GM12892 (cell line): ENCODE measurements around the gene RDH12.
A peak's percentile ranks its signal among the peaks of the same experiment; 100 is the strongest.
"Not testable (repeated sequence)": the region's sequence is repeated elsewhere in the genome, so short reads cannot be mapped to it uniquely, and the experiment has no call there.

Experiments used
- DNase-seq: peaks from one replicate; pipeline ENCODE4 v3.0.0; 2011; ENCODE audit not compliant: insufficient read length
- FAIRE-seq: peaks from 2 replicates; lab custom pipeline; 2011; peaks lifted over from hg19 to GRCh38; lab: Jason Lieb, UNC
- POLR2A ChIP-seq: IDR thresholded peaks from 2 replicates; pipeline ENCODE4 v1.6.1; 2011; ENCODE audit warnings: low read depth, low read length, control low read depth
- POLR2AphosphoS5 ChIP-seq: IDR thresholded peaks from 2 replicates; pipeline ENCODE4 v1.6.1; 2011; ENCODE audit warnings: low read depth, low read length, control low read depth
- TAF1 ChIP-seq: IDR thresholded peaks from 2 replicates; pipeline ENCODE4 v1.6.1; 2011; ENCODE audit warnings: low read depth, mild to moderate bottlenecking, control low read depth, low read length, borderline replicate concordance

Gene RDH12

DNA sequence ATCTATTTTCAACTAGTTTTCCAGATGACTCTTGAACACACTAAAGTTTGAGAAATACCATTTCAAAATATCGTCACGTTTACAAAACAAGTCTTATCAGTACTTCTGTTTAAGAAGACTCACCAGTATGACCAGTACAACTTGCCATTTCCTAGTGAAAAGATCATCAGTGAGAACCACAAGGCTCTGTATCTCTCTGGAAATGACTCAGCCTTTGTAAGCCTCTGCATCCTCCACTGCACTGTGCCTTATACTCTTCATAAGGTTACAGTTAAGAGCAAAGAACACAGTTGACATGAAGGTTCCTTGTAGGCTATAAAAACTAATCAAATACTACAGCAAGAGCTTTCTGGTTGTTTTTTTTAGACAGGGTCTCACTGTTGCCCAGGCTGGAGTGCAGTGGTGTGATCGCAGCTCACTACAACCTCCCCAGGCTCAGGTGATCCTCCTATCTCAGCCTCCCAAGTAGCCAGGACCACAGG is 21.5 kb upstream of the RDH12 start:
- DNase-seq = peak; percentile 43
- FAIRE-seq = peak; percentile 87
- TF ChIP-seq POLR2A (no peak), POLR2AphosphoS5 (no peak), TAF1 (no peak)

DNA sequence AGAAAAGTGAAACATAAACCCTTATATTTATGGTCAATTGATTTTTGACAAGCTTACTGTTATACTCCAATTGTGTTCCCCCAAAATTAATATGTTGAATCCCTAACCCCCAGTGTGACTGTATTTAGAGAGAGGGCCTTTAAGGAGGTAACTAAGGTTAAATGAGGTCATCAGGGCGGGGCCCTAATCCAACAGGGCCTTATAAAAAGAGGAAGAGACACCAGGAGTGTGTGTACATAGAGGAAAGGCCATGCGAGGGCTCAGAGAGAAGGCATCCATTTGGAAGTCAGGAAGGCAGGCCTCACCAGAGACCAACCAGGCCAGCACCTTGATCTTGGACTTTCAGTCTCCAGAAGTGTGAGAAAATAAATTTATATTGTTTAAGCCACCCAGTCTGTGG is 20.7 kb upstream of the RDH12 start:
- FAIRE-seq (peak; percentile 62), DNase-seq (no peak)
- TF ChIP-seq POLR2AphosphoS5 (no peak), POLR2A (no peak), TAF1 (no peak)

DNA sequence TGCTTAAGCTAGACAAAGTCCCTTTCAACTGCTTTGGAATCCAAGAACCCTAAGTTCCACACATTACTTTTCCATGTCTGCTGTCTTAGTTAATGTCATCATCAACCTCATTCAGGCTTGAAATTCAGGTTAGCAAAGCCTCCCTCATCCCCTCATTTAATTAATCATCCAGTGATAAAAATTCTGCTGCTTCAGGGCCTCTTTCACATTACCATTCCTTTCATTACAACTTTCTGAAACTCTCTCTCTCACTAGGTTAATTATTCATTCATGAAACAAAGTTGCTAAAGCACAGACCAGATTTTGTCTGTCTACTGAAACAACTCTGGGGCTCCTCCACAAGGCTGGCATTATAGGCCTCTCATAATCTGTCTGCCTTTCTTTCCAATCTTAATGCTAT is 17.8 kb upstream of the RDH12 start:
- DNase-seq (no peak), FAIRE-seq (no peak)

DNA sequence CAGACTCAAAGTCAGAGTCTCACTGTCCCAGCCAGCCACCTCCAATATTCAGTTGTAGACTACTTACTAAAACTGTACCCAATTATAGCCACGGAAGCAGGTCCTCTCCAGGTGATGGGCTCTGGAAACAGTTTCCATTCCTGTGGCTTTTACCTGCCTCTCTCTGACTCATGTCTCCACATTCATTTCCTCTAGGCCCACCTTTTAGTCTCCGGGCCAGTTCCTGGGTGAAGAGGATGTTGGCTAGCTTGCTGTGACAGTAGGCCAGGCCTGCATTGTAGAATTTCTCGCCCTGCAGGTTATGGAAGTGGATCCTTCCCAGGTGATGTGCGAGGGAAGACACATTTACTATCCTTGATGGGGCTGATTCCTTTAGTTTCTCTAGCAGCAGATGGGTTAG is 11.7 kb upstream of the RDH12 start:
- TF ChIP-seq POLR2AphosphoS5 (no peak), POLR2A (no peak), TAF1 (no peak)
- no peak for FAIRE-seq

More for the DNA sequence above, 17.8 kb upstream of the RDH12 start:
- TF ChIP-seq TAF1 = no peak
- TF ChIP-seq POLR2AphosphoS5 = no peak
- TF ChIP-seq POLR2A = no peak

DNA sequence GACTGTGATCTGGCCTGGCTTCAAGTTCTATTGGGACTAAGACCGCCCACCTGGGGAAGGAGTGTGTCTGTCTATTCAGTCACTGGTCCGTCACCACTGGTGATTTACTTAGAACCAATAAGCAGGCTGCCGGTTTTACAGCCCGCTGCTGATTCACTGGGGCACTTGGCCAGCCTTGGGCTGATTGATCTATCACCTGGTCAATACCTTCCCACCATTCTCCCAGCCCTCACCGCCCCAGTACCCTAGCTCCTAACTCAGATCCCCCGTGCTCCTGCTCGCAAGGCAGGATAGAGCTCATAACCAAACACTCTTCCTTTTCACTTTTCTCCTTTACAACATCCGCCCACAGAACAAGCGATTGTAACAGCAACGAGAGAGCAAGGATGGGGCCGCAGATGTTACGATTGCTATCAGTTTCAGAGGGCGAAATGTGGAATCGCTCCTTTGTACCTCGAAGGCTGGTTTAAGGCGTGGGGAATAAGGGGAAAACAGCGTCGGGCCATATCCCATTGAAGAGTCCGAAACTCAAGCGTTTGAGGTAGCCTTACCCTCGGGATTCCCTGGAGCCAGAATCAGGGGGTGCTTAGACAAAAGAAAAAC is 6.8 kb upstream of the RDH12 start:
- TF ChIP-seq POLR2AphosphoS5 (no peak; the same call in 1 of the 2 replicates), TAF1 (no peak), POLR2A (no peak)
- DNase-seq = peak; percentile 72
- FAIRE-seq = peak; percentile 90

More for the DNA sequence above, 11.7 kb upstream of the RDH12 start:
- DNase-seq = no peak

DNA sequence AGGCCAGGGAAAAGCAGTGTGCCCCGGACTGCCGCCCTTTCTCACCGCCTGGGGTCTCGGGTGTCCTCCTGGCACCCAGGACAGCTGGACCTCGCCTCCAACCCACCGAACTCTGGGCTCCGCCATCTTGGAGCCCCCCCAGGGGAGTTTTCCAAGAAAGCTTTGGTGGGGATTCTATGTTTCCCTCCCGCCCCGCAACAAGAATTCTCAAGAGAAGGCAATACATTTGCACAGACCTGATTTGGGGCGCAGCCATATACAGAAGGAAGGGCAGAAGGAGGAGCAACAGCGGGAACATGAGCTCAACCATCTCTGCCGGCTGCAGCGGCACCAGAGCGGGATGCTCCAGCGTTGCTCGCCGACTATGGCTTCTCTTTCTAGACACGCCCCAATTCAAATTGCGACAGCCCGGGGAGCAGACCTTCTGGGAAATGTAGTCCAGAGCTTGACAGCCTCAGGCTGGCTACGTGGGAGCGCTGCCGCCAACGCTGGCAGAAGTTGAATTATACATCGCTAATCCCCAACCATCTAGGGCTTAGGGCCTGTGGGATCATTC is 6.2 kb upstream of the RDH12 start, which contains the start of gene RDH11:
TSS of gene RDH11 (minus strand) at position 371 of the 556 bp plus-strand sequence. CDS start at position 310, 61 bp downstream.
- peak; percentile 86 for FAIRE-seq
- DNase-seq = peak; percentile 72
- TF ChIP-seq POLR2A (peak; percentile 92), TAF1 (0 out of 2 replicates have a peak, but pooled peaks have one; percentile 39), POLR2AphosphoS5 (peak; percentile 87)

DNA sequence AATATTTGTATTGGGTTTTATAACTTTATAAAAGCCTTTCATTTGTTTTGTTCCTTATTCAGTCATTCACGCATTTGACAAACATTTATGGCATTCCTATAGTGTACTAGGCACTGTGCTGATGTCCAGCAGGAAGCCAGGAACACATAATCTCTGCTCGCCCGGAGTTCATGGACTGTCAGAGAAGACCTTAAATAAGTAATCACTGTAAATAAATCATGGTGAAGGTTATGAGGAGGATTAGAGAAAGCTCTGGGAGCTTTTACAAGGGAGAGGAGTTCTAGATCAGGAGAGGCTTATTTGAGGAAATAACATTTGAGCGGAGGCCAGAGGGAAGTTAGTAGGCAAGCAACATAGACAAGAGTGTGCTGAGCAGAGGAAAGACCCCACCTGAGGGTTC is 4.7 kb upstream of the RDH12 start:
- DNase-seq = no peak
- no peak for TF ChIP-seq TAF1
- TF ChIP-seq POLR2AphosphoS5 = no peak
- no peak for TF ChIP-seq POLR2A
- no peak for FAIRE-seq

DNA sequence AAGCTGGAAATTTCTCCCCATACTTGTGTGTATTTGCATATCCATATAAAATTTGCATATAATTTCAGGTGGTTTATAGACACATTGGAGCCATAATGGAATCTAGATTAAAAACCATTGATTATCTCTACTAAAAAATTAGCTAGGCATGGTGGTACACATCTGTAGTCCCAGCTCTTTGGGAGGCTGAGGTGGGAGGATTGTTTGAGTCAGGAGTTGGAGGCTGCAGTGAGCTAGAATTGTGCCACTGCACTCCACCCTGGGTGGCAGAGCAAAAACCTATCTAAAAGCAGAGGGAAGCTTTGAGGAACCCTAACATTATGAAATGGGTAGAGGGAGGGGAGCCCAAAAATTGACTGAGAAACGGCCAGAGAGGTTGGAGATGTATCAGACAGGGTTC is 3.5 kb upstream of the RDH12 start:
- FAIRE-seq (no peak), DNase-seq (no peak)
- TF ChIP-seq POLR2AphosphoS5 = no peak
- no peak for TF ChIP-seq TAF1
- no peak for TF ChIP-seq POLR2A

DNA sequence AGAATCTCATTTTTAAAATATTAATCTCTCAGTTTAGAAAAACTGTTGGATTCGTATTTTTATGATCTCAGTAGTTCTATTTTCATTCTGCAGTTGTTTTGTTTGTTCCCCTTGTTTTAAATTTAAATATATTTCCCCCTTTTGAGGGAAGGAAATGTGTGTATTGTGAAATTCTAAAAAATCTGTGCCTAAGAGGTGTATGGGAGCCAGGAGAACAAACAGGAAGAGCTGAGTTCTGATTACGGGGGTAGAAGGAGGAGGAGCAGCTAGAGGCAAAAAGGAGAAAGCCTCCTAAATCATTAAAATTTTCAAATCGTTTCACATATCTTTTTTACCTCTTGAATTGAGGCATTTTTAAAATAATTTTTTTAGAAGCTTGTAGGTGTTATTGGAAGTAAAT is 2.3 kb downstream of the RDH12 start:
- FAIRE-seq (no peak), DNase-seq (no peak)
- no peak for TF ChIP-seq POLR2AphosphoS5
- TF ChIP-seq POLR2A = no peak
- TF ChIP-seq TAF1 = no peak

DNA sequence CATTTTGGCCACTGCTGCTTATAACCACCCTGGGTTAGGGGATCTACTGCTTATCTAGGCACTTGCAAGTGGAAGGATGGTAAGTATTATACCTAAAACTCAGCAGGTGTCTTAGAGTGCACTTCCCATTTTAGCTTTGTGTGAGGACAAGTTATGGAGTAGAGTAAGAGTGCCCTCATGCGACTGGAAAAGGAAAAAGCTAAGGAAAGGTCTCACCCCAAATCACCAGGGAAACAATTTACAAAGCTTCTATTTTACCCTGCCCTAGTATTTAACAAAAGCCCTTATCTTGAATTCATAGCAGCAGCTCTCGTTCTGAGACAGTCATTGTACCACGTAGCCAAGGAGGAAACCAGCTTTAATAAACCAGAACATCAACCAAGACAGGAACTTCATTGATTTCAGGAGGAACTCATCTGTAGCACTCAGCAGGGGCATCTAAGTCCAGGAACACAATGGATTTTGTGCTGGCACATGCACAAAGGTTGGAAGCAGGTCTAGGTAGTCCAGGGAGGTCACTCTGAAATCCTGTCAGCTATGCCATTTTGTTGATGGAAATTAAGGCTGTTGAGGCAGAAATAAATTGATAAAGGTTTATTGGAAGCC is 2.9 kb downstream of the RDH12 start:
- no peak for TF ChIP-seq POLR2A
- no peak for TF ChIP-seq POLR2AphosphoS5
- TF ChIP-seq TAF1 = no peak
- peak; percentile 71 for FAIRE-seq
- DNase-seq = no peak

DNA sequence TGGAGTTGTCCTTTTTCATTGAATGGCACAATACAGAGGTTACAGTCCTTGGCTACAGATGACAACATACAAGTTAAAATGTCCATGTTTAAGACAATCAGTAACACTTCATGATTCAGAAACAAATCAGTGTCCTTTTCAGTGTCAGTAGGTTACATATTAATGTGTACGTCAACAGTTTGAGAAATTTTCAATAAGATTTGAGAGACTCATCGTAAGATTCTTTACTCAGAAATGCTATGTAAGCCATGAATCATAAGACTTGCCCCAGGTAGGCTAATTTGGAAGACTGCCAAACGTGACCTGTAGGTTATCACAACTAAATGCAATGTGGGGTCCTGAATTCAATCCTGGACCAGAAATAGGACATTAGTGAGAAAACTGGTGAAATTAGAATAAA is 3.5 kb downstream of the RDH12 start:
- no peak for FAIRE-seq
- DNase-seq = no peak
- no peak for TF ChIP-seq TAF1
- TF ChIP-seq POLR2A = no peak

DNA sequence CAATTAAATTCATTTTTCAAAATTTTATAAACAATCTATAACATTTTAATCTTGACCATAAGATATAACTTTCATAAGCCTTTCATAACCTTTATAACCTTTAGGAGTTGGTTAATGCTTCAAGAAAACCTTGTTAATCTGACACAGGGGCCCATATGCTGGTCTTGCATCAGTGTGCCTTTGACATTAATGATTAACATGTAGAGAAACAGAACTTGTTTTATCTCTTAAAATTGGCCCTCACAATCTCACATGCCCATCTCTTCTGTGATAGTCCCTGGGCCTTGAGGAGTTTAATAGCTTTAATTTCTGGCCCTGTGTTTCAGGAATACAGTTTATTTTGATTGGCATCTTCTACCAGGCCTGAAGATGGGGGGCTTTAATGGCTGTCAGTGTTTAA is 7.7 kb downstream of the RDH12 start:
- FAIRE-seq, DNase-seq: not testable (repeated sequence)

DNA sequence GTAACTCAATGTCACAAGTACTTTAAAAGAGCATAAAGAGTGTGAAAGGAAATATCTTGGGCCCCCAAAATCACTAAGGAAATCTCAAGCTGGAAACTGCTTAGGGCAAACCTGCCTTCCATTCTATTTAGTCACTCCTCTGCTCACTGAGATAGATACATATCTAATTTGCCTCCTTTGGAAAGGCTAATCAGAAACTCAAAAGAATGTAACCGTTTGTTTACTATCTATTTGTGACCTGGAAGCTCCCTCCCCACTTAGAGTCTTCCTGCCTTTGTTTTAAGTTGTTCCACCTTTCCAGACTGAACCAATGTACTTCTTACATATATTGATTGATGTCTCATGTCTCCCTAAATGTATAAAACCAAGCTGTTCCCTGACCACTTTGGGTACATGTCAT is 8.1 kb downstream of the RDH12 start:
- DNase-seq, FAIRE-seq: not testable (repeated sequence)

DNA sequence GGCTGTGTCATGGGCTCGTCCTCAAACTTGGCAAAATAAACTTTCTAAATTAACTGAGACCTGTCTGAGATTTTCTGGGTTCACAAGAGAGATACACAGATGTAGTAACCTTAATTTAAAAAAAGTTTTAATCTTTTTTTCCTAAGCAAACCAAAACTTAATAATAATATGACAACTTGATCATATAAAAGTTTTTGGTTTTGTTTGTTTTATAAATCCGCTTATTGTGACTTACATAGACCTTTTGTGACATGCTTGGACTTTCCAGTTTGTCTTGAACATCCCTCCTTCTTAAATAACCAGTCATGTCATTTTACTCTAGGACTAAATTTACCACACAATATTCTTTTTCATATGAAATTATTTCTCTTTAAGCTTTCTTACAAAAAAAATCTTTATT is 8.5 kb downstream of the RDH12 start:
- TF ChIP-seq POLR2AphosphoS5 (no peak), POLR2A (no peak), TAF1 (no peak)
- DNase-seq (no peak), FAIRE-seq (no peak)
